Measurements from ENCODE around the gene ASPSCR1. TPM values are rescaled to one million over a fixed set of nuclear protein-coding genes. Genes with fewer than 3 reads are reported as not detected.

The ASPSCR1 gene
- total RNA-seq, 1 experiment from 2014 or later, result 60.4 TPM

- Mint-ChIP-seq H3K36me3 (no peaks in the 10 kb centered on the region), H3K4me1 (0 out of 2 replicates have a peak, but pooled peaks cover 4% of the 10 kb centered on the region), H3K27ac (no peak overlapping the region), H3K27me3 (ENCODE audit: low read depth) (peaks cover 67% of the 10 kb centered on the region), H3K4me3 (peak overlapping the region; percentile 51), H3K9me3 (no peaks in the 10 kb centered on the region)
- peak; percentile 70 for DNase-seq (ENCODE audit: low spot score)
- CTCF ChIA-PET, result interaction anchor here (0.7 to 4.6 kb wide), 24 partner anchors 9 to 195 kb away, joined by 3 to 56 read pairs (median 4); partner anchors contain the start of genes CENPX, DCXR, LRRC45 and MAFG
- ATAC-seq, result peak; percentile 29
- POLR2A ChIA-PET, result interaction anchor here (0.6 to 1.0 kb wide), 3 partner anchors 17 to 949 kb away, joined by 3 to 6 read pairs (median 4); no protein-coding TSS in a partner anchor
- TF ChIP-seq KAT7 (CRISPR knock-in tag; IDR thresholded peaks at IDR 0.05; ENCODE audit: borderline replicate concordance) (no peak), NFYB (CRISPR knock-in tag; conservative IDR thresholded peaks at IDR 0.05; ENCODE audit: low read depth) (no peak), SOX15 (CRISPR knock-in tag; IDR thresholded peaks at IDR 0.05) (no peak), ZNF416 (CRISPR knock-in tag; IDR thresholded peaks at IDR 0.05) (no peak), ZMAT4 (CRISPR knock-in tag; IDR thresholded peaks at IDR 0.05) (no peak), E2F4 (CRISPR knock-in tag; IDR thresholded peaks at IDR 0.05; ENCODE audit: borderline replicate concordance, low read depth) (no peak), ATF2 (CRISPR knock-in tag; IDR thresholded peaks at IDR 0.05; ENCODE audit: borderline replicate concordance, low read depth) (no peak), CTCF (IDR thresholded peaks at IDR 0.05) (0 out of 2 replicates have a peak, but pooled peaks have one; percentile 17), STAT6 (CRISPR knock-in tag; conservative IDR thresholded peaks at IDR 0.05; ENCODE audit: low read depth) (no peak), JUN (CRISPR knock-in tag; IDR thresholded peaks at IDR 0.05) (no peak), E2F5 (CRISPR knock-in tag; IDR thresholded peaks at IDR 0.05) (0 out of 2 replicates have a peak, but pooled peaks have one; percentile 34), MLX (CRISPR knock-in tag; IDR thresholded peaks at IDR 0.05) (no peak), ZNF423 (CRISPR knock-in tag; IDR thresholded peaks at IDR 0.05) (peak; percentile 4; the same call in 1 of the 2 replicates), TEAD4 (CRISPR knock-in tag; IDR thresholded peaks at IDR 0.05) (no peak), SMAD4 (CRISPR knock-in tag; IDR thresholded peaks at IDR 0.05) (no peak), ZNF512 (CRISPR knock-in tag; IDR thresholded peaks at IDR 0.05; ENCODE audit: borderline replicate concordance) (no peak), HMGXB4 (CRISPR knock-in tag; IDR thresholded peaks at IDR 0.05) (0 out of 2 replicates have a peak, but pooled peaks have one; percentile 27), ATF3 (CRISPR knock-in tag; conservative IDR thresholded peaks at IDR 0.05) (no peak), ELF4 (CRISPR knock-in tag; IDR thresholded peaks at IDR 0.05; ENCODE audit: low read depth) (no peak), ZBTB43 (CRISPR knock-in tag; IDR thresholded peaks at IDR 0.05) (no peak), TP53 (CRISPR knock-in tag; IDR thresholded peaks at IDR 0.05) (no peak)
These were observed 17.9 kb upstream of the ASPSCR1 start for GRCh38 chr17:81959362-81960129.
